WTC11 (cell line): Measurements from ENCODE around the gene LIN28A.

Experiments
- IRF2 ChIP-seq: sonication (generic); formaldehyde crosslinking; IDR thresholded peaks from 2 replicates; pipeline ENCODE4 v1.8.0; 2022; ENCODE audit warnings: low read depth, missing genetic modification reagents, borderline replicate concordance
- NR2C2 ChIP-seq: sonication (generic); formaldehyde crosslinking; IDR thresholded peaks from 2 replicates; pipeline ENCODE4 v1.8.0; 2022; ENCODE audit warnings: mild to moderate bottlenecking, missing genetic modification reagents
- ZBTB43 ChIP-seq: sonication (generic); formaldehyde crosslinking; IDR thresholded peaks from 2 replicates; pipeline ENCODE4 v1.8.1; 2023; ENCODE audit warnings: mild to moderate bottlenecking, missing genetic modification reagents
- TF ChIP-seq, protein P1 (sequence below): fragments of 200-600 bp; IDR thresholded peaks from 2 replicates; pipeline ENCODE4 v1.8.0; 2022; ENCODE audit warnings: antibody characterized with exemption
- TF ChIP-seq, protein P2 (sequence below): sonication (generic); formaldehyde crosslinking; IDR thresholded peaks from 2 replicates; pipeline ENCODE4 v1.8.1; 2022; ENCODE audit warnings: low read depth, mild to moderate bottlenecking, moderate library complexity, missing genetic modification reagents, borderline replicate concordance

- TF ChIP-seq NR2C2 (CRISPR knock-in tag), result no peak
- TF ChIP-seq, protein P1, sequence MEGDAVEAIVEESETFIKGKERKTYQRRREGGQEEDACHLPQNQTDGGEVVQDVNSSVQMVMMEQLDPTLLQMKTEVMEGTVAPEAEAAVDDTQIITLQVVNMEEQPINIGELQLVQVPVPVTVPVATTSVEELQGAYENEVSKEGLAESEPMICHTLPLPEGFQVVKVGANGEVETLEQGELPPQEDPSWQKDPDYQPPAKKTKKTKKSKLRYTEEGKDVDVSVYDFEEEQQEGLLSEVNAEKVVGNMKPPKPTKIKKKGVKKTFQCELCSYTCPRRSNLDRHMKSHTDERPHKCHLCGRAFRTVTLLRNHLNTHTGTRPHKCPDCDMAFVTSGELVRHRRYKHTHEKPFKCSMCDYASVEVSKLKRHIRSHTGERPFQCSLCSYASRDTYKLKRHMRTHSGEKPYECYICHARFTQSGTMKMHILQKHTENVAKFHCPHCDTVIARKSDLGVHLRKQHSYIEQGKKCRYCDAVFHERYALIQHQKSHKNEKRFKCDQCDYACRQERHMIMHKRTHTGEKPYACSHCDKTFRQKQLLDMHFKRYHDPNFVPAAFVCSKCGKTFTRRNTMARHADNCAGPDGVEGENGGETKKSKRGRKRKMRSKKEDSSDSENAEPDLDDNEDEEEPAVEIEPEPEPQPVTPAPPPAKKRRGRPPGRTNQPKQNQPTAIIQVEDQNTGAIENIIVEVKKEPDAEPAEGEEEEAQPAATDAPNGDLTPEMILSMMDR, result no peak
- TF ChIP-seq, protein P2, sequence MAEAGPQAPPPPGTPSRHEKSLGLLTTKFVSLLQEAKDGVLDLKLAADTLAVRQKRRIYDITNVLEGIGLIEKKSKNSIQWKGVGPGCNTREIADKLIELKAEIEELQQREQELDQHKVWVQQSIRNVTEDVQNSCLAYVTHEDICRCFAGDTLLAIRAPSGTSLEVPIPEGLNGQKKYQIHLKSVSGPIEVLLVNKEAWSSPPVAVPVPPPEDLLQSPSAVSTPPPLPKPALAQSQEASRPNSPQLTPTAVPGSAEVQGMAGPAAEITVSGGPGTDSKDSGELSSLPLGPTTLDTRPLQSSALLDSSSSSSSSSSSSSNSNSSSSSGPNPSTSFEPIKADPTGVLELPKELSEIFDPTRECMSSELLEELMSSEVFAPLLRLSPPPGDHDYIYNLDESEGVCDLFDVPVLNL, result no peak
- no peak for TF ChIP-seq ZBTB43 (CRISPR knock-in tag)
- TF ChIP-seq IRF2 (CRISPR knock-in tag), result no peak
These were observed 2.4 kb downstream of the LIN28A start for GRCh38 chr1:26413031-26413430.
